ENCODE data around the gene ADPRS.

ADPRS gene

GRCh38 chr1:36083635-36084496 is 4.8 kb upstream of the ADPRS start, which contains the start of gene TEKT2:
Gene TEKT2, plus strand, starts transcription at chr1:36084094. Its CDS starts 828 bp downstream, at chr1:36084922.
- no peak for TF ChIP-seq CTCF (IDR thresholded peaks at IDR 0.05)

GRCh38 chr1:36084497-36085115 is 4.1 kb upstream of the ADPRS start:
- no peak for TF ChIP-seq CTCF (IDR thresholded peaks at IDR 0.05)

DNA sequence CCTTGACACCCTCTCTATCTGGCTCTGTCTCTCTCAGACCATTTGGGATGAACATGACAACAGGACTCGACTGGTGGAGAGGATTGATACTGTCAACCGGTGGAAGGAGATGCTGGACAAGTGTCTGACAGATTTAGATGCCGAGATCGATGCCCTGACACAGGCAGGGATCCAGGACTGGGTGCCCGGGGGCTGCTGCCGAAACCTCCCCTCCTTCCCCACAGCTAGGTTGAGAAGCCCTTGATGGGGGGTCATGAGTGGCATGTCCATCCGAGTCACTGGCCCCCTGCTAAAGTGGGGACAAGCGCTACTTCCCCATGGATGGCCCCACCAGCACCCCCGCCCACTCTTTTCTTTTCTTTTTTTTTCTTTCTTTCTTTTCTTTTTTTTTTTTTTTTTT is 3.6 kb upstream of the ADPRS start:
- TF ChIP-seq CTCF (IDR thresholded peaks at IDR 0.05), result no peak

GRCh38 chr1:36085686-36086526 is 2.8 kb upstream of the ADPRS start:
- TF ChIP-seq CTCF (IDR thresholded peaks at IDR 0.05), result no peak

- no peak for TF ChIP-seq CTCF (IDR thresholded peaks at IDR 0.05)
Measured at GRCh38 chr1:36086529-36087232, 2.0 kb upstream of the ADPRS start.

DNA sequence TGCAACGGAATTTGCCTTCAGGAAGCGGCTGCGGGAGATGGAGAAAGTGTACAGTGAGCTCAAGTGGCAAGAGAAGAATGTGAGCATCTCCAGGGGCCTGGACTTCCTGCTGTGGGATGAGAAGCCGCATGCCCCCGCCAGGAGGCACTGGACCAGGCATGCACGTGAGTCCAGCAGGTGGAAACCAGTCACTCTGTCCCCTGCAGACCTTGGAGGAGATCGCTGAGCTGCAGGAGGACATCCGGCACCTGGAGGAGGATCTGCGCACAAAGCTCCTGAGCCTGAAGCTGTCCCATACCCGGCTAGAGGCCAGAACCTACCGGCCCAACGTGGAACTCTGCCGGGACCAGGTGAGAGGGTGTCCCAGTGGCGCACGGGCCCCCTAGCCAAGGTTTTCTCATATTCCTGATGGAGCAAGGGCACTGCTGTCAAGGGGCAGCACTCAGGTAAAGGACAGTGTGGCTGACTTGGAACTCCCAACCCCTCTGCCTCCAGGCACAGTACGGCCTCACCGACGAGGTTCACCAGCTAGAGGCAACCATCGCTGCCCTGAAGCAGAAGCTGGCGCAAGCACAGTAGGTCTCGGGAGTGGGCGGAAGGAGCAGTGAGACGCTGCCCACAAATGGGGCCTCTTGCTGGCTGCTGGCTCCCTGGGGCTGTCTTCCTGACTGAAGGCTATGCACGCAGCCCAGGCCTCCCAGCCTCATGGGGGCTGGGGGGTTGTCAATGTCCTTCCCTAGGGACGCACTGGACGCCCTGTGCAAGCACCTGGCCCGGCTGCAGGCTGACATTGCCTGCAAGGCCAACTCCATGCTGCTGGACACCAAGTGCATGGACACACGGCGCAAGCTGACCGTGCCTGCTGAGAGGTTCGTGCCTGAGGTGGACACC is 1.2 kb upstream of the ADPRS start:
- TF ChIP-seq CTCF (IDR thresholded peaks at IDR 0.05), result no peak

Measured in LNCAP (cell line).